Choroid plexus epithelial cell (primary cell): ENCODE measurements around the gene NIM1K.

Source experiments
- DNase-seq: peaks from one replicate; pipeline ENCODE4 v3.0.0-alpha.2; 2010; ENCODE audit warnings: low read depth
- H3K4me3 ChIP-seq: 2 replicates; pipeline ENCODE4 v1.5.1; 2011; ENCODE audit warnings: low read depth, mild to moderate bottlenecking, control low read depth, low read length, moderate library complexity
- TF ChIP-seq, protein P1 (sequence below): conservative IDR thresholded peaks from 2 replicates; pipeline ENCODE4 v1.5.1; 2011; ENCODE audit warnings: low read depth, mild to moderate bottlenecking, control low read depth, inconsistent platforms, low read length, moderate library complexity

Gene NIM1K

GRCh38 chr5:43210570-43210969 is 18.5 kb downstream of the NIM1K start:
- DNase-seq = no peak
- TF ChIP-seq, protein P1, sequence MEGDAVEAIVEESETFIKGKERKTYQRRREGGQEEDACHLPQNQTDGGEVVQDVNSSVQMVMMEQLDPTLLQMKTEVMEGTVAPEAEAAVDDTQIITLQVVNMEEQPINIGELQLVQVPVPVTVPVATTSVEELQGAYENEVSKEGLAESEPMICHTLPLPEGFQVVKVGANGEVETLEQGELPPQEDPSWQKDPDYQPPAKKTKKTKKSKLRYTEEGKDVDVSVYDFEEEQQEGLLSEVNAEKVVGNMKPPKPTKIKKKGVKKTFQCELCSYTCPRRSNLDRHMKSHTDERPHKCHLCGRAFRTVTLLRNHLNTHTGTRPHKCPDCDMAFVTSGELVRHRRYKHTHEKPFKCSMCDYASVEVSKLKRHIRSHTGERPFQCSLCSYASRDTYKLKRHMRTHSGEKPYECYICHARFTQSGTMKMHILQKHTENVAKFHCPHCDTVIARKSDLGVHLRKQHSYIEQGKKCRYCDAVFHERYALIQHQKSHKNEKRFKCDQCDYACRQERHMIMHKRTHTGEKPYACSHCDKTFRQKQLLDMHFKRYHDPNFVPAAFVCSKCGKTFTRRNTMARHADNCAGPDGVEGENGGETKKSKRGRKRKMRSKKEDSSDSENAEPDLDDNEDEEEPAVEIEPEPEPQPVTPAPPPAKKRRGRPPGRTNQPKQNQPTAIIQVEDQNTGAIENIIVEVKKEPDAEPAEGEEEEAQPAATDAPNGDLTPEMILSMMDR = no peak

GRCh38 chr5:43213951-43214350 is 21.9 kb downstream of the NIM1K start:
- TF ChIP-seq, protein P1 = no peak
- no peak overlapping the region for H3K4me3 ChIP-seq

More at GRCh38 chr5:43210570-43210969, 18.5 kb downstream of the NIM1K start:
- H3K4me3 ChIP-seq = no peak overlapping the region

DNA sequence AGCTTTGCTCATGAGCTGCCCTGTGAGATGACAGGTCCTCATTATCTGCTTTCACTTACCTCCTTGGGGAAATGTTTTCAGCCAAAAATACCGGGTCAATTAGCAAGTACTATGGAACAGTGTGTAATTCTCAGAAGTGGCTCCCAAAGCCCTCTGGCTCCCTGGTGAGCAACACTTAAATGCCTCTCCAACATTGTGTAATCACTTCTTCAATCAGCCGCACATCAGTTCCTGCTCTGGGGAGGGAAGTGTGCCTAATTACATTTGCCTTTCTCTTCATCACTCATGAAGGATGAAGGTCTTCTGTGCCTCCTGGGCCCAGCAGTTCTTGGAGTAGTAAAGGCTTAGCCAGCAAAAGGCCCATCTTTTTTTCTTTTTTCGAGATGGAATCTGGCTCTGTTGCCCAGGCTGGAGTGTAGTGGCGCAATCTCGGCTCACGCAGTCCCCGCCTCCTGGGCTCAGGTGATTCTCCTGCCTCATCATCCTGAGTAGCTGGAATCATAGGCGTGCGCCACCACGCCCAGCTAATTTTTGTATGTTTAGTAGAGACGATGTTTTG is 23.1 kb downstream of the NIM1K start:
- no peak overlapping the region for H3K4me3 ChIP-seq
- TF ChIP-seq, protein P1 = no peak
- peak; percentile 58 for DNase-seq

More at GRCh38 chr5:43213951-43214350, 21.9 kb downstream of the NIM1K start:
- no peak for DNase-seq

GRCh38 chr5:43216941-43217340 is 24.9 kb downstream of the NIM1K start:
- no peak overlapping the region for H3K4me3 ChIP-seq
- no peak for DNase-seq
- TF ChIP-seq, protein P1 = no peak

DNA sequence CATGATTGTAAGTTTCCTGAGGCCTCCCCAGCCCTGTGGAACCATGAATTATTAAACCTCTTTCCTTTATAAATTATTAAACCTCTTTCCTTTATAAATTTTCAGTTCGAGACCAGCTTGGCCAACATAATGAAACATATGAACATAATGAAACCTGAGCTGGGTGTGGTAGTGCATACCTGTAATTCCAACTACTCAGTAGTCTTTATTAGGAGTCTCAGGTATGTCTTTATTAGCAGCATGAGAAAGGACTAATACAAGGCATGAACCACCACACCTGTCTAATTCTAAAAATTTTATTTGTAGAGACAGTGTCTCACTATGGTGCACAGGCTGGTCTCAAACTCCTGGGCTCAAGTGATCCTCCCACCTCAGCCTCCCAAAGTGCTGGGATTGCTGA is 27.1 kb downstream of the NIM1K start:
- TF ChIP-seq, protein P1 = no peak
- DNase-seq = no peak

DNA sequence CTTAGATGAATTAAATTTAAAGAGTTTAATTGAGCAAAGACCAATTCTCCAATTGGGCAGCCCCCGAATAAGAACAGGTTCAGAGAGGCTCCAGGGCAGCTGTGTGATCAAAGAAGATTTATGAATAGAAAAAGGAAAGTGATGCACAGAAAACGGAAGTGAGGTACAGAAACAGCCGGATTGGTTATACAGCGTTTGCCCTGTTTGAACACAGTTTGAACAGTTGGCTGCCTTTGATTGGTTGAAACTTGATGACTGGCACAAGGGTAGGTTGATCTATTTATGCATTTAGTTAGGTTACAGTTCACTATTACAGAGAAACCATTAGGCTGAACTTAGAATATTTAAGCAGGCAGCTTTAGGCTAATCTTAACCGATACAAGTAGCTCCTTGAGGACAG is 29.5 kb downstream of the NIM1K start:
- no peak overlapping the region for H3K4me3 ChIP-seq
- no peak for DNase-seq
- TF ChIP-seq, protein P1 = no peak

More for the DNA sequence above, 27.1 kb downstream of the NIM1K start:
- H3K4me3 ChIP-seq = no peak overlapping the region

GRCh38 chr5:43225649-43226245 is 33.7 kb downstream of the NIM1K start:
- no peak for DNase-seq
- TF ChIP-seq, protein P1 = no peak

More at GRCh38 chr5:43225649-43226245, 33.7 kb downstream of the NIM1K start:
- no peak overlapping the region for H3K4me3 ChIP-seq
